Stomach (tissue), 4 donors: ENCODE data around the gene MMP20.

ENCODE experiments used
- CTCF ChIP-seq, 7 experiments: fragments of 450-650 bp in 4 of 7; fragments of 200-600 bp in 3 of 7; sonication (generic) in 3 of 7; IDR thresholded peaks; one replicate each; pipeline ENCODE4 v1.5.1; 2016 to 2019; ENCODE audit warnings: antibody characterized with exemption in 7 of 7, control low read depth in 2 of 7, mild to moderate bottlenecking in 1 of 7
- POLR2AphosphoS5 ChIP-seq, 3 donors: sonication (generic); formaldehyde crosslinking; IDR thresholded peaks; one replicate each; pipeline ENCODE4 v1.6.1; 2016; ENCODE audit warnings: antibody characterized with exemption in 3 of 3

- no peak for TF ChIP-seq CTCF (IDR thresholded peaks at IDR 0.05)
- no peak for TF ChIP-seq POLR2AphosphoS5 (IDR thresholded peaks at IDR 0.05)
These were observed 85.6 kb downstream of the MMP20 start for GRCh38 chr11:102539567-102539966.
